GF-D8 (cell line): ENCODE data around the gene MAST1.
"Not testable (repeated sequence)": the region's sequence is repeated elsewhere in the genome, so short reads cannot be mapped to it uniquely, and the experiment has no call there.

Source experiments
- DNase-seq: peaks from one replicate; lab custom pipeline; 2025; lab: John Stamatoyannopoulos, UW

The MAST1 gene

GRCh38 chr19:12801466-12802266, 36.6 kb upstream of the MAST1 start, which contains the start of the genes PRDX2 and THSD8:
Gene PRDX2 (minus strand): TSS chr19:12801800. CDS start chr19:12801261, 539 bp downstream.
Gene THSD8 (plus strand): TSS chr19:12802069. CDS start chr19:12802072, 3 bp downstream.
- DNase-seq: peak; percentile 36

GRCh38 chr19:12802267-12803106, 35.8 kb upstream of the MAST1 start:
- DNase-seq: no peak

- no peak for DNase-seq
Observed at GRCh38 chr19:12804051-12804450, 34.3 kb upstream of the MAST1 start.

- peak; percentile 59 for DNase-seq
Observed at GRCh38 chr19:12806242-12807081, 31.9 kb upstream of the MAST1 start, which contains the start of gene RNASEH2A. Gene RNASEH2A (plus strand): TSS chr19:12806584. CDS start chr19:12806674, 90 bp downstream.

GRCh38 chr19:12815088-12815487, 23.2 kb upstream of the MAST1 start:
- DNase-seq: no peak

GRCh38 chr19:12817188-12817587, 21.1 kb upstream of the MAST1 start:
- not testable (repeated sequence) for DNase-seq

- DNase-seq: not testable (repeated sequence)
Observed at GRCh38 chr19:12817810-12818209, 20.5 kb upstream of the MAST1 start.

- DNase-seq: no peak
Observed at GRCh38 chr19:12821761-12822160, 16.6 kb upstream of the MAST1 start.

GRCh38 chr19:12825254-12826131, 12.8 kb upstream of the MAST1 start:
- no peak for DNase-seq

GRCh38 chr19:12828494-12828893, 9.8 kb upstream of the MAST1 start:
- no peak for DNase-seq

- DNase-seq: no peak
Observed at GRCh38 chr19:12833418-12833737, 4.9 kb upstream of the MAST1 start.

- no peak for DNase-seq
Observed at GRCh38 chr19:12833738-12834565, 4.4 kb upstream of the MAST1 start.

GRCh38 chr19:12834566-12834943, 3.8 kb upstream of the MAST1 start, which contains the start of gene RTBDN:
Gene RTBDN (minus strand): TSS chr19:12834579. CDS start chr19:12829979, 4,600 bp downstream.
- no peak for DNase-seq

- no peak for DNase-seq
Observed at GRCh38 chr19:12834976-12835757, 3.1 kb upstream of the MAST1 start.

- no peak for DNase-seq
Observed at GRCh38 chr19:12836529-12836863, 1.8 kb upstream of the MAST1 start.

- no peak for DNase-seq
Observed at GRCh38 chr19:12837225-12837624, 1.1 kb upstream of the MAST1 start.

- DNase-seq: no peak
Observed at GRCh38 chr19:12838886-12839756, 806 bp downstream of the MAST1 start.
